ENCODE measurements around the gene OPA1.

Gene OPA1

DNA sequence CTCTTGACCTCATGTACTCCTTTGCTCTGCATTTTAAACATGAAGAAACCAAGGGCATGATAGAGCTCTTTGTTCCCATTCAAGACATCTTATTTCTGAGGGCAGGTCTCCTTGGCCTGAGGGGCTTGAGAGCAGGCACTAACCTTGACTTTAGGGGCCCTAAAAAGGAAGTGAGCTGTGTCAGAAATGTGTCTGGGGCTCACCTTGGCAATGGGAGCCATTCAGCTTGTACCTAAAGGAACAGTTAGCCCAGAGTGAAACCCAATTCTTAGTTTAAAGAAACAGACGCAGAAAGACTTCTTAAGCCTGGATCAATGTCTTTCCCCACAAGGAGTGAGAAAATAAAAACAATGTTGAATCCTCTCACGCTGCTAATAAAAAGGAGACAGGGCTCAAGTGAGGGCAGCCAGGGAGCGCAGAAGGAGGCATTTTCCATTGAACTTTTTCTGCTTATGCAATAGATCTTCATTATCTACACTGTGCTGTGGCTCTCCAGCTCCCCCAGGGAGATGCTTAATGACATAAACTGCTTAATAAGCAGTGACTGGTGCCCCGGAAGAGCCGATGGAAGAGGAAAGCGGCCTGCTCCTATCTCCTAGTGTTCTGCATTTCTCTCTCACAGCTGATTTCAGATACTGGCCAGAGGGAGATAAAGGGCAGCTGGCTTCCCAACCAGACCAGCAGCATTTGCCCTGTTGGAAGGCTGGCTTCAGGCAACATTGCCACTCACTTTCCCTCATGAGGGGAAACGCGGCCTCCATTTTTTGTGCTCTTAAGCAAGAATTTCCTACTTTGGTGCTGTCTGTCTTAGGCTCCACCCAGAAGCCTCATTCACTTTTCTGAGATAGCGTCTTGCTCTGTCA is 152.0 kb downstream of the OPA1 start:
- no peak for DNase-seq

- DNase-seq, result no peak
Observed at GRCh38 chr3:193746832-193747231, 153.8 kb downstream of the OPA1 start.

Measured in activated CD4-positive, CD25-positive, alpha-beta regulatory T cell (primary cell).